Glutamatergic neuron (in vitro differentiated cells): ENCODE data around the gene HECTD4. TPM values are rescaled to one million over a fixed set of nuclear protein-coding genes. Genes with fewer than 3 reads are reported as not detected.
"Not testable (repeated sequence)": the region's sequence is repeated elsewhere in the genome, so short reads cannot be mapped to it uniquely, and the experiment has no call there.

Experiments
- DNase-seq: peaks from one replicate; pipeline ENCODE4 v3.0.0; 2022
- H3K27ac Mint-ChIP-seq: one replicate; pipeline ENCODE4 v1.8.0; 2020; ENCODE audit warnings: mild to moderate bottlenecking, mixed read lengths, inconsistent platforms; ENCODE audit not compliant: unreplicated experiment
- H3K27me3 Mint-ChIP-seq: one replicate; pipeline ENCODE4 v1.8.0; 2020; ENCODE audit warnings: mild to moderate bottlenecking, moderate library complexity, mixed read lengths, inconsistent platforms; ENCODE audit not compliant: unreplicated experiment
- H3K36me3 Mint-ChIP-seq: one replicate; pipeline ENCODE4 v1.8.0; 2020; ENCODE audit warnings: mild to moderate bottlenecking, mixed read lengths, inconsistent platforms; ENCODE audit not compliant: unreplicated experiment
- H3K4me1 Mint-ChIP-seq: one replicate; pipeline ENCODE4 v1.8.0; 2020; ENCODE audit warnings: mild to moderate bottlenecking, low read depth, mixed read lengths, inconsistent platforms; ENCODE audit not compliant: unreplicated experiment
- H3K4me3 Mint-ChIP-seq: one replicate; pipeline ENCODE4 v1.8.0; 2020; ENCODE audit warnings: mild to moderate bottlenecking, mixed read lengths, inconsistent platforms; ENCODE audit not compliant: unreplicated experiment
- H3K9me3 Mint-ChIP-seq: one replicate; pipeline ENCODE4 v1.8.0; 2020; ENCODE audit warnings: mild to moderate bottlenecking, moderate library complexity, mixed read lengths, inconsistent platforms; ENCODE audit not compliant: unreplicated experiment
- total RNA-seq: library from RNA; stranded (reverse); fragmentation: NEBNext Ultra II Directional; extraction: Animal tissue kit (Norgen Biotek cat#: 25700); gene quantifications from one replicate; pipeline ENCODE4 v1.2.1, GENCODE V29; 2021; ENCODE audit not compliant: unreplicated experiment
- TF ChIP-seq, protein P1 (sequence below): fragments of 200-600 bp; sonication (generic); IDR thresholded peaks from one replicate; pipeline ENCODE4 v1.5.0; 2021; ENCODE audit not compliant: partially characterized antibody, unreplicated experiment

Gene HECTD4
- total RNA-seq, 1 donor from 2014 or later: 261 TPM

DNA sequence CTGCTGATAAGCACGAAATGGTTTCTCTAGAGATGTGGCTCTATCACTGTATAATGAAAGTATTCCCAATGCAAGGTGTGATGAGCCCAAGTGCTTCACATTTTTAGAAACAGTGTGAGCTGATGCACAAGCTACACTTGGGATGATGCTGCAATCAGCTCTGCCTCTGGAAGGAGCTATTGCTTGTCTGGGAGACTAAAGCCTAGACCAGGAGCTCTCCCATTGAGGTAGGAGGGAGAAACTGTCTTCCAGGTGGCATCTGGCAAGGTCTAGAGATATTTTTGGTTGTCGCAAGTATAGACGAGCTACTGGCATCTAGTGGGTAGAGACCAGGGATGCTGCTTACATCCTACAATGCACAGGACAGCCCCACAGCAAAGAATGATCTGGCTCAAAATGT lies 42.0 kb downstream of the HECTD4 start:
- DNase-seq: no peak
- Mint-ChIP-seq H3K36me3 (no peaks in the 10 kb centered on the region), H3K27me3 (peaks cover 4% of the 10 kb centered on the region), H3K4me3 (no peak overlapping the region), H3K4me1 (peaks cover 24% of the 10 kb centered on the region), H3K9me3 (peaks cover 2% of the 10 kb centered on the region), H3K27ac (peak overlapping the region; percentile 49)
- TF ChIP-seq, protein P1, sequence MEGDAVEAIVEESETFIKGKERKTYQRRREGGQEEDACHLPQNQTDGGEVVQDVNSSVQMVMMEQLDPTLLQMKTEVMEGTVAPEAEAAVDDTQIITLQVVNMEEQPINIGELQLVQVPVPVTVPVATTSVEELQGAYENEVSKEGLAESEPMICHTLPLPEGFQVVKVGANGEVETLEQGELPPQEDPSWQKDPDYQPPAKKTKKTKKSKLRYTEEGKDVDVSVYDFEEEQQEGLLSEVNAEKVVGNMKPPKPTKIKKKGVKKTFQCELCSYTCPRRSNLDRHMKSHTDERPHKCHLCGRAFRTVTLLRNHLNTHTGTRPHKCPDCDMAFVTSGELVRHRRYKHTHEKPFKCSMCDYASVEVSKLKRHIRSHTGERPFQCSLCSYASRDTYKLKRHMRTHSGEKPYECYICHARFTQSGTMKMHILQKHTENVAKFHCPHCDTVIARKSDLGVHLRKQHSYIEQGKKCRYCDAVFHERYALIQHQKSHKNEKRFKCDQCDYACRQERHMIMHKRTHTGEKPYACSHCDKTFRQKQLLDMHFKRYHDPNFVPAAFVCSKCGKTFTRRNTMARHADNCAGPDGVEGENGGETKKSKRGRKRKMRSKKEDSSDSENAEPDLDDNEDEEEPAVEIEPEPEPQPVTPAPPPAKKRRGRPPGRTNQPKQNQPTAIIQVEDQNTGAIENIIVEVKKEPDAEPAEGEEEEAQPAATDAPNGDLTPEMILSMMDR: no peak

DNA sequence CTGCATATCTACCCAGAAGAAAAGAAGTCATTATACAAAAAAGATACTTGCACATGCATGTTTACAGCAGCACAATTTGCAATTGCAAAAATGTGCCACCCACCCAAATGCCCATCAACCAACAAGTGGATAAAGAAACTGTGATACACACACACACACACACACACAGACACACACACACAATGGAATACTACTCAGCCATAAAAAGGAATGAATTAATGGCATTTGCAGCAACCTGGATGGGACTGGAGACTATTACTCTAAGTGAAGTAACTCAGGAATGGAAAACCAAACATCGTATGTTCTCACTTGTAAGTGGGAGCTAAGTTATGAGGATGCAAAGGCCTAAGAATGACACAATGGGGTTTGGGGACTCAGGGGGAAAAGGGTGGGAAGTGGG lies 47.2 kb downstream of the HECTD4 start:
- not testable (repeated sequence) for H3K27ac Mint-ChIP-seq, H3K36me3 Mint-ChIP-seq, DNase-seq, H3K9me3 Mint-ChIP-seq, H3K4me3 Mint-ChIP-seq, H3K4me1 Mint-ChIP-seq, H3K27me3 Mint-ChIP-seq

DNA sequence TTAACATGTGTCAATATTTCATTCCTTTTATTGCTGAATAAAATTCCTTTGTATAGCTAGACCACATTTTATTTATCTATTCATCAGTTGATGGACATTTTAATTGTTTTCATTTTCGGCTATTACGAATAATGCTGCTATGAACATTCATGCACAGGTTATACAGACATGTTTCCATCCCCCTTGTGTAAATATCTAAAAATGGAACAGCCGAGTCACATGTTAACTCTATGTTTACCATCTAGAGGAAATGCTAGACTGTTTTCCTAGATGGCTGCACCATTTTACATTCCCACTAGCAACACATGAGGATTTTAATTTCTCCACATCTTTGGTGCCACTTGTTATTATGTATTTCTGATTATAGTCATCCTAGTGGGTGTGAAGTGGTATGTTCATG lies 49.2 kb downstream of the HECTD4 start:
- Mint-ChIP-seq H3K4me1 (peaks cover 11% of the 10 kb centered on the region), H3K9me3 (peaks cover 6% of the 10 kb centered on the region), H3K36me3 (no peaks in the 10 kb centered on the region), H3K27ac (no peak overlapping the region), H3K27me3 (no peaks in the 10 kb centered on the region), H3K4me3 (no peak overlapping the region)
- TF ChIP-seq, protein P1: no peak
- no peak for DNase-seq

DNA sequence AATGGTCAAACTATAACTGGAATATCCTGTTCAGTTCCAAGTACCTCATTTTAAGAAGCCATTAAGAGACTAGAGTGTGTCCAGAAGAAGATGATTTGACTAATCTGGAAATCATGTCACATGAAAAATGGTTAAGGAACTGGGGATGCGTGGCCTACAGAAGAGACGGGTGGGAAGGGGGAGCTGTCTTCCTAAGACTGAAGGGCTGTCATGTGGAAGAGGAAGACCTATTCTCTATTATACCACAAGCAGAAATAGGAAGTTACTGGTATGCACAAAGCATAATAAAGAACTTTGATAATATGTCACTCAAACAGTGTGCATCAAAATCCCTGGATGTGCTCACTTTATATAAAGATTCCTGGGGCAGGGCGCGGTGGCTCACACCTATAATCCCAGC lies 50.3 kb downstream of the HECTD4 start:
- H3K36me3 Mint-ChIP-seq: no peaks in the 10 kb centered on the region
- no peak for DNase-seq
- H3K27me3 Mint-ChIP-seq: no peaks in the 10 kb centered on the region
- no peak overlapping the region for H3K4me3 Mint-ChIP-seq
- TF ChIP-seq, protein P1: no peak
- H3K4me1 Mint-ChIP-seq: peaks cover 17% of the 10 kb centered on the region
- H3K9me3 Mint-ChIP-seq: peaks cover 6% of the 10 kb centered on the region
- no peak overlapping the region for H3K27ac Mint-ChIP-seq

DNA sequence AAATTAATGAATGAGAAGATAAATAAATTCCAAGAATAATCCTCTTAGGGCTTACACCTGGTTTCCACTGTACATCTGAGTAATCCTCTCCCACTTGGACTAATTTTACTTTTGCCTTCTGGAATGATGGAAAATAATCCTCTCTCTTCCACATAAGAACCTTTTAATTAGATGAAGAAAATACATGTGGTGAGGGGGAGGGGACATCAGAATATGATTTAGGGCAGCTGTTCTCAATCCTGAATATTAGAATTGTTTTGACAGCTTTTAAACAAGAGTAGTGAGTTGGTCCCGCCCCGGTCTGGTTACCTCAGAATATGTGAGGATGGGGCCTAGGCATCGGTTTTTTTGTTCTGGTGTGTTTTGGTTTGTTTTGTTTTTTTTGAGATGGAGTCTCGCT lies 51.5 kb downstream of the HECTD4 start:
- Mint-ChIP-seq H3K36me3 (no peaks in the 10 kb centered on the region), H3K4me1 (peaks cover 19% of the 10 kb centered on the region), H3K27ac (no peak overlapping the region), H3K4me3 (no peak overlapping the region), H3K27me3 (no peaks in the 10 kb centered on the region), H3K9me3 (peaks cover 6% of the 10 kb centered on the region)
- no peak for DNase-seq
- TF ChIP-seq, protein P1: no peak
